HEK293T (cell line): Measurements from ENCODE around the gene AHNAK.

ENCODE experiments used
- BHLHE40 ChIP-seq: fragments of 450-650 bp; IDR thresholded peaks from 2 replicates; pipeline ENCODE4 v1.6.1; 2016; ENCODE audit warnings: mild to moderate bottlenecking, moderate library complexity, borderline replicate concordance
- CTBP1 ChIP-seq: fragments of 450-650 bp; IDR thresholded peaks from 2 replicates; pipeline ENCODE4 v1.6.1; 2016; ENCODE audit warnings: borderline replicate concordance
- FOXA1 ChIP-seq: fragments of 450-650 bp; IDR thresholded peaks from 2 replicates; pipeline ENCODE4 v1.6.1; 2016; ENCODE audit warnings: mild to moderate bottlenecking
- NFRKB ChIP-seq: fragments of 450-650 bp; IDR thresholded peaks from 2 replicates; pipeline ENCODE4 v1.6.1; 2016; ENCODE audit warnings: mild to moderate bottlenecking, moderate library complexity

GRCh38 chr11:62461740-62462507 lies 84.7 kb downstream of the AHNAK start:
- TF ChIP-seq NFRKB (no peak), CTBP1 (no peak), FOXA1 (no peak), BHLHE40 (no peak)
